ENCODE data around the gene CAND2.
"Not testable (repeated sequence)": the region's sequence is repeated elsewhere in the genome, so short reads cannot be mapped to it uniquely, and the experiment has no call there.

CAND2 gene

DNA sequence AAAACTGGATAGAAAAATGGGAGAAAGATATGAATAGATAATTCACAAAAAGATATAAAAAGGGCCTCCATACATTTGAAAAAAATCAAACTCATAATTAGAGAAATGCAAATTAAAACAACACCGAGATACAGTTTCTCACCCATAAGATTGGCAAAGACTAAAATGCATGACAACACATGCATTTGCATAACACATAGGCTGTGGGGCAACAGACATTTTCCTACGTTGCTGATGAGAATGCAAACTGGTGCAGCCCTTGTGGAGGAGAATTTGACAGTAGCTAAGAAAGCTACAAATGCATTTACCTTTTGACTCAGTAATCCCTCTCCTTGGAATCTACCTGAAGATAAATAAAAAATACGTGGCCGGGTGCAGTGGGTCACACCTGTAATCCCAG, 11.4 kb upstream of the CAND2 start:
- TF ChIP-seq, protein P1, sequence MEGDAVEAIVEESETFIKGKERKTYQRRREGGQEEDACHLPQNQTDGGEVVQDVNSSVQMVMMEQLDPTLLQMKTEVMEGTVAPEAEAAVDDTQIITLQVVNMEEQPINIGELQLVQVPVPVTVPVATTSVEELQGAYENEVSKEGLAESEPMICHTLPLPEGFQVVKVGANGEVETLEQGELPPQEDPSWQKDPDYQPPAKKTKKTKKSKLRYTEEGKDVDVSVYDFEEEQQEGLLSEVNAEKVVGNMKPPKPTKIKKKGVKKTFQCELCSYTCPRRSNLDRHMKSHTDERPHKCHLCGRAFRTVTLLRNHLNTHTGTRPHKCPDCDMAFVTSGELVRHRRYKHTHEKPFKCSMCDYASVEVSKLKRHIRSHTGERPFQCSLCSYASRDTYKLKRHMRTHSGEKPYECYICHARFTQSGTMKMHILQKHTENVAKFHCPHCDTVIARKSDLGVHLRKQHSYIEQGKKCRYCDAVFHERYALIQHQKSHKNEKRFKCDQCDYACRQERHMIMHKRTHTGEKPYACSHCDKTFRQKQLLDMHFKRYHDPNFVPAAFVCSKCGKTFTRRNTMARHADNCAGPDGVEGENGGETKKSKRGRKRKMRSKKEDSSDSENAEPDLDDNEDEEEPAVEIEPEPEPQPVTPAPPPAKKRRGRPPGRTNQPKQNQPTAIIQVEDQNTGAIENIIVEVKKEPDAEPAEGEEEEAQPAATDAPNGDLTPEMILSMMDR (conservative IDR thresholded peaks at IDR 0.05; ENCODE audit: low read depth), result no peak
- POLR2A ChIA-PET (ENCODE audit: low non-redundant PET), result no interaction called here
- CTCF ChIA-PET, result interaction anchor here (0.6 kb wide), 1 partner anchor 79 kb away, joined by 4 read pairs; no protein-coding TSS in a partner anchor
- H3K27ac ChIP-seq, result no peak overlapping the region
- no peak for DNase-seq (ENCODE audit: low spot score)

DNA sequence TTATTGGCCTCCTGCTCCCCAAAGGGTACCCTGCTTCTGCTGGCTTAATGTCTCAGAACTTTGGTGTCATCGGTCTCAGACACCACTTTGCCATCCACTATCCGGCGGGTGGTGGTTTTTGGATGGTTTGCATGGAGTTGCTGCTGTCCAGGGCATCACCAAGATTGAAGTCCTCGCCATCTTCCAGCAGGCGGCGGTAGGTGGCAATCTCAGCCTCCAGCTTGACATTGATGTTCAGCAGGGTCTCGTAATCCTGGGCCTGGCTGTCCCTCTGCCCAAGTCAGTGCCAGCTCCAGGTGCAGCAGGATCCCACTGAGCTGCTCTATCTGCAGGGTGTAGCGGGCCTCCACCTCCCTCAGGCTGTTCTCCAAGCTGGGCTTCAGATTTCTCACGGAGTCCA, 9.1 kb upstream of the CAND2 start:
- DNase-seq (ENCODE audit: low spot score); CTCF ChIA-PET; H3K27ac ChIP-seq; POLR2A ChIA-PET (ENCODE audit: low non-redundant PET): not testable (repeated sequence)

DNA sequence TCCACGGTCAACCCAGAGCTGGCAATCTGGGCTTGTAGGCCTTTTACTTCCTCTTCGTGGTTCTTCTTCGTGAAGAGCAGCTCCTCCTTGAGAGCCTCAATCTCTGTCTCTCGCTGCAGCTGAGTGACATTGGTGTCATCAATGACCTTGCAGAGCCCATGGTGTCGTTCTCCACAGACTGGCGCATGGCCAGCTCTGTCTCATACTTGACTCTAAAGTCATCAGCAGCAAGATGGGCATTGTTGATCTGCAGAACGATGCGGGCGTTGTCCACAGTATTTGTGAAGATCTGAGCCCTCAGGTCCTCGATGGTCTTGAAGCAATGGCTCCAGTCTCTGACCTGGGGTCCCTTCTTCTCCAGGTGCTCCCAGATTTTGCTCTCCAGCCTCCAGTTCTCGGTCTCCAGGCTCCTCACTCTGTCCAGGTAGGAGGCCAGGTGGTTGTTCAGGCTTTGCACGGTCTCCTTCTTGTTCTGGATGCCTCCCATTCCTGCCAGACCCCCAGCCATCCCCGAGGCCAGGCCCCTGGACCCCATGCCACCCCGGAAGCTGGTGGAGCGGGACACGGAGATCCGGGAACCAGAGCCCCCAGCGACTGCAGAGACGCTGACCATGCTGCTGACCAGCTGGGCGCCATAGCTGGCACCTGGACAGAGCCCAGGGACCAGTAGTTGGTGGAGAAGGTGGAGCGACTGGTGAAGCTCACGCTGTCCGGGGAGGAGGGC, 8.4 kb upstream of the CAND2 start:
- DNase-seq (ENCODE audit: low spot score); POLR2A ChIA-PET (ENCODE audit: low non-redundant PET); H3K27ac ChIP-seq: not testable (repeated sequence)
- CTCF ChIA-PET, result interaction anchor here (0.8 kb wide), 1 partner anchor 22 kb away, joined by 3 read pairs; no protein-coding TSS in a partner anchor

DNA sequence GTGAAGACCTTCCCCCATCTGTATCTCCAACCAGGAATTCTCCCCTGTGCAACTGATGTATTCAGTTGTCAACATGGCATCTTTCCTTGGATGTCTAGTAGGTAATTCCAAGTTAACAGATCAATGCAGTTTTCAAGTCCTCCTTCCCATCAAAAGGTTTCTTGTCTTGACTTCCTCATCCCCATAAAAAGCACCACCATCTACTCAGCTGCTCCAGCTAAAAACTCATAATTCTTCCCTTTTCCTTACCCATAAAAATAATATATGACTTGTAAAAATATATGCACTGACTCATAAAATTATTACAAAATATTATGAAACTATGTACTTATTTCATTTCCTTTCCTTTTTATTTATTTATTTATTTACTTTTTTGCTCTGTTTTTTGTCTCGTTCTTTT, 5.0 kb upstream of the CAND2 start:
- TF ChIP-seq, protein P1 (conservative IDR thresholded peaks at IDR 0.05; ENCODE audit: low read depth), result no peak
- H3K27ac ChIP-seq, result no peak overlapping the region
- no peak for DNase-seq (ENCODE audit: low spot score)
- ChIA-PET CTCF (no interaction called here), POLR2A (ENCODE audit: low non-redundant PET) (no interaction called here)

DNA sequence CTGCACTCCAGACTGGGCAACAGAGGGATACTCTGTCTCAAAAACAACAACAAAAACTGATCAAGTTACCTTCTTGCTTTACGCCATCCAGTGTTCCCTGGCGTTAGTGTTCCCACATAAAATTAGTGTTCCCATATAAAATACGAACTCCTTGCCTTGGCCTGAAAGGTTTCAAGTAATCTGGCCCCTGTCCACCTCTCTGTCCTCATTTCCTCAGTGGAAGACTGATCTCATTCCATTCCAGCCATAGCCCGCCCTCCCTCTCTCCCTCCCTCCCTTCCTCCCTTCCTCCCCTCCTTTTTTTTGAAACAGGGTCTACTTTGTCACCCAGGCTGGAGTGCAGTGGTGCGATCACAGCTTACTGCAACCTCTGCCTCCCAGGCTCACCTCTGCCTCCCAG, 2.8 kb upstream of the CAND2 start:
- H3K27ac ChIP-seq, result no peak overlapping the region
- no peak for DNase-seq (ENCODE audit: low spot score)
- POLR2A ChIA-PET (ENCODE audit: low non-redundant PET), result no interaction called here
- TF ChIP-seq, protein P1 (conservative IDR thresholded peaks at IDR 0.05; ENCODE audit: low read depth), result no peak
- CTCF ChIA-PET, result no interaction called here

DNA sequence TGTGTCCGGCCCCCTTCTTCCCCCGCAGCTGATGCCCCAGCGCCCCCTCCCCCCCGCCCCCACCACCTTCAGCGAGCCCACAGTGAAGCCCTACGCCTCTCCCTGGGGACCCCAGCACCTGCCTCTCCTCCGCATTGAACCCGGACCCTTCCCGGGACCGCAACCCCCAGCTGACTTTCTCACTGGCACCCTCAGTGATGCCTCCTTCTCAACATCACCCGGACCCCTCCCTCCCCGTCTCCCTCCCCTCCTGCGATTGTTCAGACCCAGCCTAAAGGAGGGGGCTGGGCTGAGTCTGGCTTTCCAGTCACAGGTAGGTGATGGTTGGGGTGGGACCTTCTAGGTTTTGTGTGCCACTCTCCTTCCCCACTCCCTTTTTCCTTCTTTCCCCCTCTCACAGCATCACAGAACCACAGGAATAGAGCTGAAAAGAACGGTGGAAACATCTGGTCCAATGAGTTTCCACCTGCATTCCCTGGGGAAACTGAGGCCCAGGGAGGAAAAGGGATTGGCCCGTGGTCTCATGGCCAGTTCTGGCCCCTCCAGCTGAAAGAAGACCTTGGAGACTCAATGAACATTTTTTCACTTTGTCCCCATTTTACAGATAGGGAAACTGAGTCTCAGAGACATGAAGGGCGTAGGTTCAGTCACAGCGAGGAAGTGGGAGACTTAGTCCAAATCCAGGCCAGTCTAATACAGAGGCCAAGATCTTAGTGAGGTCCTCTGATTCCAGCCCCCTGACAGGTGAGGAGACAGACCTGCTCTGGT, 828 bp downstream of the CAND2 start:
- no peak overlapping the region for H3K27ac ChIP-seq
- no peak for DNase-seq (ENCODE audit: low spot score)
- TF ChIP-seq, protein P1 (conservative IDR thresholded peaks at IDR 0.05; ENCODE audit: low read depth), result no peak
- ChIA-PET POLR2A (ENCODE audit: low non-redundant PET) (no interaction called here), CTCF (no interaction called here)

DNA sequence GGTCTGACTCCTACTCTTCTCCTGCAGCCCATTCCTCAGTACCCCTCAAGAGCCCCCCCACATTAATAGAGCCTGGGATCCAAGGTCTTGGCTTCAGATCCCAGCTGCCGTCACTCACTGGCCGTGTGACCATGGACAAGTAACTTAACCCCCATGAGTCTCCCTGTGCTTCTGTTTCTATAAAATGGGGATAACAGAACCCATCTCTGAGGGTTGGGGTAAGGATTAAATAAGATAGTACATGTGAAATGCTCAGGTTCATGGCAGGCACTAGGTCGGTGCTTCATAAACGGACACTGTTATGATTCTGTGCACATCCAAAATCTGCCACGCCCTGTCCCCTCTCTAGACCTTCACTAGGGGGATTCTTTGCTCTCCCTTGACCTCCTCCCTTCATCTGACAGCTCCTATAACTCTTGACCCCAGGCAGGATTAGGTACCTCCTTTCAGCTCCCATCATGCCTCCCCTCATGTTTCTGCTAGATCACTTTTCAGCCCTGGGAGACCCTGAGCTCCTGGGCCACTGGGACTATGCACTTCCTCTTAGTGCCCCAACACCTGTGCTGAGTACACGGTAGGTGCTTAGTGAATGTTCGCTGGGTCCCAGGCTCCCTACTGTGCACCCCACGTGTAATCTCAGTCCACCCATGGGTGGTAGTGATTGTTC, 1.5 kb downstream of the CAND2 start:
- peak overlapping the region; percentile 13; the same call in 1 of the 2 replicates for H3K27ac ChIP-seq
- CTCF ChIA-PET, result no interaction called here
- no peak for DNase-seq (ENCODE audit: low spot score)
- TF ChIP-seq, protein P1 (conservative IDR thresholded peaks at IDR 0.05; ENCODE audit: low read depth), result no peak
- POLR2A ChIA-PET (ENCODE audit: low non-redundant PET), result no interaction called here

Data from RWPE1 (cell line).